ENCODE measurements around the gene POLD3.
"Not testable (repeated sequence)": the region's sequence is repeated elsewhere in the genome, so short reads cannot be mapped to it uniquely, and the experiment has no call there.

Gene POLD3

DNA sequence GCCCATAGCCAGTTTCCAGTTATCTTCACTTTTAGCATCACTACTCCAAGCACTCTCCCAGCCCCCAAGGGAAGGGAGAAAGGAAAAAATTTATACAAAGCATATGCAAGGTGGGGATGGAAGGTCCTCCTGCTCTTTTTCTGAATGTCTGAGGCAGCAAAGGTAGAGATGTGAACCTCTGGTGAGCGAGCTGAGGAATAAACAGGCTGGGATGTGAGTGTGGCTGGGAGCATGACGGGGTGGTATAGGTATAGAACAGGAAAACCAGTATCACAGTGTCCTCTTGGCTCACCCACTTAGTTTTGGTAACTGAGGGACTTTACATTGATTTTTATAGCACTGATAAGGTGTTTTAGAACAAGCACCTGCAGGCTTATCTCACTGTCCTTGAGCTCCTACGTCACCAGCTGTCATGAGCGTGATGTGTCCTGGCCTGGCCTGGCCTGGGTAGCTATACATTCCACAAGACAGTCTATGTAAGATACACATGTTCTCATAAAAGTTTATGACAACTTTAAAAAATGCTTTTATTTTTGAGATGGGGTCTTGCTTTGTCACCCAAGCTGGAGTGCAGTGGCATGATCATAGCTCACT is 10.3 kb upstream of the POLD3 start:
- DNase-seq (ENCODE audit: low read depth in 2 of 2) = no peak

GRCh38 chr11:74583024-74583624 is 9.3 kb upstream of the POLD3 start:
- no peak for DNase-seq (ENCODE audit: low read depth in 2 of 2)

GRCh38 chr11:74590492-74590891 is 1.9 kb upstream of the POLD3 start:
- not testable (repeated sequence) for DNase-seq (ENCODE audit: low read depth in 2 of 2)

DNA sequence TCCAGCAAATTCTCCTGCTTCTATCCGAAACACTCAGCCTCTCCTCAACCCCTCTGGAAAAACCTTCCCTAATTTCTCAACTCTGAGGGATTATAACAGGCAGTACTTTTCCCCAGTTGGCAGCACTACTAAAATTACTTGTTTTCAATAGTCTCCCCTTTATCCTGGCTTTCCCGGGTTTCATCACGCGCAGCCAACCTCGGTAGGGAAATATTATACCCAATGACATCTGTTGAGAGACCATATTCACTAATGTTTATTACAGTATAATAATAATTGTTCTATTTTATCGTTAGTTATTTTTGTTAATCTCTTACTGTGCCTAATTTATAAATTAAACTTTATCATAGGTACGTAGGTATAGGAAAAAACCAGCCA is 330 bp upstream of the POLD3 start:
- DNase-seq (ENCODE audit: low read depth in 2 of 2) = no peak

DNA sequence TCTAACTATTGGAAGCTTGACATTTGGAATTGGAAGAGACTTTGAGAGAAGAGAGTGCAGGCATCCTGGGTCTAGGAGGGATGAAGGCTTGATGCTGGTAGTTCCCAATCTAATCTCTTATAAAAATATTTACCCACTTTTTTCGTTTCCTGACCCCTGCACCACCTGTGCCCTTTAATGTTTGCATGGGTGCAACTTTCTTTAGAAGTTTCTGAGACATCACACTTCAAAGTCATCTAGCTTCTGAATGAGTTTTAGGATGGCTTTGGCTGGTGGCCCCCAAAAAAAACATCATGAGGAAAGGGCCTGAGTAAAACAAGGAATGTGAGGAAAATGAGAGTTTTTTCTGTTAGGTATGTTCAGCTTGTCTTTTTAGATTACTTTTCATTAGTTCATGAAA is 1.1 kb downstream of the POLD3 start:
- DNase-seq (ENCODE audit: low read depth in 2 of 2) = no peak

DNA sequence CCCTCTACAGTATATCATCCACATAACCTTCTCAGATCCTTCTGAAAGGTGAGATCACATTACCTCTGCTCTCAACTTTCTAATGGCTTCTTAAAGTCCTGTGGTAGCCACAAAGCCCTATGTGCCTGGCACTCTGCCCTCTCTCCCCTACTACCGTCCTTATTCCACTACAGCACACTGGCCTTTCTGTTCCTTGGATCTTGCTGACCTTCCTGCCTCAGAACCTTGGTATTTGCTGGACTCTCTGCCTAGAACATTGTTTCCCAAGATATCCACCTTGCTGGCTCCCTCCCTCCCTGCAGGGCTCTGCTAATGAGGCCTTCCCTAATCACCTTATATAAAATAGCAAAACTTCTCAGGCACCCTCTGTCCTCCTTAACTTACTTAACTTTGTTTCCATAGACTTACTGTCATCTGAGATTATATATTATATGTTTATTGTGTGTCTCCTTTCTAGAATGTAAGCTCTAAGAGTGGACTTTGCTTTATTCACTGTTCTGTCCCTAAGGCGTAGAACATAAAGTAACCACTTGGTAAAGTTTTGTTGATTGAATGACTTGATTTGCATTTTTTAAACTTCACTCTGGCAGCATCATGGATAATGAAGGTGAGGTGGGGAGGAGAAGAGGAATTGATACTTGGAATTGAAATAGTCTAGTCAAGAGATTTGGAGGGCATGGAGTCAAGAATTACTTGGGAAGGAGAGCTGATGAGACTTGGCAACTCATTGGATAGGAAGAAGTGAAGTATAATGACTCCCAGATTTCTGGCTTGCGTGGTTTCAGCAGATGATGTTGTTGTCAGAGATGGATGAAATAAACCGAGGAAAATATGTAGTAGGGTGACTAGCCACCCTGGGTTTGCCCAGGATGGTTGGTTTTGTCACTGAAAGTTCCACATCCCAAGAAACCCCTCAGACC is 10.5 kb downstream of the POLD3 start:
- no peak for DNase-seq (ENCODE audit: low read depth in 2 of 2)

GRCh38 chr11:74603845-74604244 is 11.5 kb downstream of the POLD3 start:
- no peak for DNase-seq (ENCODE audit: low read depth in 2 of 2)

- no peak for DNase-seq (ENCODE audit: low read depth in 2 of 2)
Measured at GRCh38 chr11:74604311-74604710, 11.9 kb downstream of the POLD3 start.

GRCh38 chr11:74605403-74605802 is 13.0 kb downstream of the POLD3 start:
- DNase-seq (ENCODE audit: low read depth in 2 of 2) = no peak

DNA sequence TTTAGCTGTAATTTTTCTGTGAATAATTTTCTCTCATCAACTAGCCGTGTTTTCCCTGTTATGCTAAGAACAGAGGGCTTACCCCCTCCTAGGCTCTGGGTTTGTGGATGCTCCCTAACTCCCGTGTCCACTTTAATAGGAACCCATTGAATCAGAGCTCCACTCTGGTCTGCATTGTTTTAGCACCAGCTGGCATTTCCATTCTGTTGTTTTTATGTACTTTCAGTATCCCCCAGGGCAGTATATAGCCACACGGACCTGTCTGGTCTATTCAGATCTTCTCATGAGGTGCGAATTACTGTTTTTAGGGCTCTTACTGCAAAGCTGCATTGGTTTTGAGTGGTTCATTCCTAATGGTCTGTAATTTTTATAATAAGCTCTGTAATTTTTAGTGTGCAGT is 16.0 kb downstream of the POLD3 start:
- DNase-seq (ENCODE audit: low read depth in 2 of 2) = no peak

DNA sequence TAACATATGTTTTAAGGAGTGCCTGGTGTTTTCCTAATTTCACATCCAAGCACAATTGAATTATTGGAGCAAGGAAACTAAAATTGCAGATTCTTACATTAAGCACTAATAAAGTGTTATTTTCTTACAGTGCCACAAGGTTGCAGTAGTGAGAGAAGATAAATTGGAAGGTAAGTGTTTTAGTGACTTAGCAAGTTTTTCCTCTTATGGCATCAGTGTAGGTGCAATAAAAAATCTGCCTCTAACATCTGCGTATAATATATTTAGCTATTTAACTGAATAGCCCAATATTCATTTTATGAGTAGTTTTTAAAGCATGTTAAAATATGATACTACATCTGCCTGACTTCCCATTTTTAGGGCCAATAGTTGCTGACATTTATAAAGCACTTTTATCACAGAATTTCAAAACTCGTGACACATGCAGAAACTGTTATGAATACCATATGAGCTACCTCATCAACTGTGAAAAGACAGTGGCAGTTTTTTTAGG is 19.0 kb downstream of the POLD3 start:
- DNase-seq (ENCODE audit: low read depth in 2 of 2) = no peak

DNA sequence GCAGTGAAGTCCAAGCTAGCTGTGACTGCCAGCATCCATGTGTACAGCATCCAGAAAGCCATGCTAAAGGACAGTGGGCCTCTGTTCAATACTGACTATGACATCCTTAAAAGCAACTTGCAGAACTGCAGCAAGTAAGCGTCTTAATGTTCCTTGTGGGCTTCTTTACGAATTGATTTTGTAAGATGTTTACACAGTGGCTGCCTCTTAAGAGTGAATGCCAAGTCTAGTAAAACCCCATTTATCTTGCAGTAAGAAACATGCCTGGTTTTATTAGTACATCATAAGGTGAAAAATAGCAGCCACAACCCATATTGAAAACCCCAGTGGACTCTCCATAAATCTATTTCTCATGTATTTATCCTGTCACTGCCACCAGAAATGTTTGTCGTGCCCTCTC is 20.5 kb downstream of the POLD3 start:
- no peak for DNase-seq (ENCODE audit: low read depth in 2 of 2)

DNA sequence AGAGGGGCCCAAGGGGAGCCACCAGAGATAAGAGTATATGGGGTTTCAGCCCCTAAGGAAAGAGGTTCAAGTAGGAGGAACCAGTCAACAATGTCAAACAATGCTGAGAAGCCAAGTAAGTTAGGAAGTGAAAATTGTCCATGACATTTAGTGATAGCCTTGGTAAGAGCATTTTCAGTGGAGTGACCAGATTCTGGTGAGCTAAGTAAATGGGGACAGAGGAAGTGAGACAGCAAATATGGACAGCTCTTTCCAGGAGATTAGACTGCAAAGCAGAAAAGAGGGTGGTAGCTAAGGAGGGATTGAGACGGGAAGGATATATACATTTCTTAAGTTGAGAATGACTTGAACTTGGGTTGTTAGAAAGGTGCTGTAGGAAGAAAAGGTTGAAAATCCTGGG is 22.9 kb downstream of the POLD3 start:
- DNase-seq (ENCODE audit: low read depth in 2 of 2) = no peak

DNA sequence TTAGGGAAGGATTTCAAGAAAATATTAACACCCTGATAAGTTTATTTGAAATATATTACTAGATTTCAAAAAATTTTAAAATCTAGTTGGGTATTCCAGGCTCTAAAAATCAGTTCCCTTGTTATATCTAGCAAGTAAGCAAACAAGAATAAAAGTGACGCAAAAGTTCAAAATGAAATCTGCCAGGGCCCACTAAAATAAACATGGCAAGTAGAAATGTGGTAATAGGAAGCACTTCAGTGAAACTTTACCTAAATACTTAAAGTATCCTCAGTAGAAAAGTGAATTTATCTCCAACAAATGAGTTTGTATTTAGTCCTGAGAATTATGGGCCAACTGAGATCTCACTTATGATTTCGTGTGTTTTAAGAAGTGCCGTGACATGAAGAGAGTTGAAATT is 23.6 kb downstream of the POLD3 start:
- DNase-seq (ENCODE audit: low read depth in 2 of 2) = no peak

- DNase-seq (ENCODE audit: low read depth in 2 of 2) = no peak
Measured at GRCh38 chr11:74620531-74620930, 28.1 kb downstream of the POLD3 start.

DNA sequence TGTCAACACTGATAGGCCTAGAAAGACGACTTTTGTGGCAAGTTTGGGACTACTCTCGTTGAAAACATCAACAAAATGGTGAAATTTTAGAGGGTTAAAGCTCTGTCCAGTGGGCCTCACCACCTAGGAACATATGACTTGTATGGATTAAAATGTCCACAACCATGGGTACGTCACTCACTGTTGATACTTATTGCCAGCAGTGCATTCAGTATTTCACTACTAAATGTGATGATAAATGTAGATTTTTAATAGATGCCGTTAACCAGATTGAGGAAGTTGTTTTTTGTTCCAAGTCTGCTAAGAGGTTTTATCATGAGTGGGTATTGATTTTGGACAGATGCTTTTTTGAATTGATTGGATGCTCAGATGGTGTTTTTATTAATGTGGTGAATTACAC is 33.7 kb downstream of the POLD3 start:
- no peak for DNase-seq (ENCODE audit: low read depth in 2 of 2)

DNA sequence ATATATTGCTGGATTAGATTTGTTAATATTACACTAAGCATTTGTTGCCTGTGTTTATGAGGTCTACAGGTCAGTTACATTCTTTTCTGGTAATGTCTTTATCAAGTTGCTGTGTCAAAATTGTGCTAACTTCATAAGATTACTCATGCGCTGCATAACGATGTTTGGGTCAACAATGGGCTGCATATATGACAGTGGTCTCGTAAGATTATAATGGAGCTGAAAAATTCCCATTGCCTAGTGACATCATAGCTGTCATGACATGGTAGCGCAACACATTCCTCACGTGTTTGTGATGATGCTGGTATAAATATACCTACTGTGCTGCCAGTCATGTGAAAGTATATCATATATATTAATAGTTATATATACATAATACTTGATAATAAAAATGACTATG is 34.2 kb downstream of the POLD3 start:
- no peak for DNase-seq (ENCODE audit: low read depth in 2 of 2)

DNA sequence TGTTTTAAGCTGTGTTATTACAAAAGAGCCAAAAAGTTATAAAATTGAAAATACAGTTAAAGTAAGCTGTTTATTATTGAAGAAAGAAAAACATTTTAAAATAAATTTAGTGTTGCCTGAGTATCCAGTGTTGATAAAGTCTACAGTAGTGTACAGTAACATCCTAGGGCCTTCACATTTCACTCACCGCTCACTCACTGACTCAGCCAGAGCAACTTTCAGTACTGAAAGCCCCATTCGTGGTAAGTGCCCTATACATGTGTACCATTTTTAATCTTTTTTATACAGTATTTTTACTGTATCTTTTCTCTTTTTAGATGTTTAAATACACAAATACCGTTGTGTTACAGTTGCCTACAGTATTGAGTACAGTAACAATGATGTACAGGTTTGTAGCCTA is 35.0 kb downstream of the POLD3 start:
- no peak for DNase-seq (ENCODE audit: low read depth in 2 of 2)

GRCh38 chr11:74630043-74630442 is 37.7 kb downstream of the POLD3 start:
- DNase-seq (ENCODE audit: low read depth in 2 of 2) = no peak

DNA sequence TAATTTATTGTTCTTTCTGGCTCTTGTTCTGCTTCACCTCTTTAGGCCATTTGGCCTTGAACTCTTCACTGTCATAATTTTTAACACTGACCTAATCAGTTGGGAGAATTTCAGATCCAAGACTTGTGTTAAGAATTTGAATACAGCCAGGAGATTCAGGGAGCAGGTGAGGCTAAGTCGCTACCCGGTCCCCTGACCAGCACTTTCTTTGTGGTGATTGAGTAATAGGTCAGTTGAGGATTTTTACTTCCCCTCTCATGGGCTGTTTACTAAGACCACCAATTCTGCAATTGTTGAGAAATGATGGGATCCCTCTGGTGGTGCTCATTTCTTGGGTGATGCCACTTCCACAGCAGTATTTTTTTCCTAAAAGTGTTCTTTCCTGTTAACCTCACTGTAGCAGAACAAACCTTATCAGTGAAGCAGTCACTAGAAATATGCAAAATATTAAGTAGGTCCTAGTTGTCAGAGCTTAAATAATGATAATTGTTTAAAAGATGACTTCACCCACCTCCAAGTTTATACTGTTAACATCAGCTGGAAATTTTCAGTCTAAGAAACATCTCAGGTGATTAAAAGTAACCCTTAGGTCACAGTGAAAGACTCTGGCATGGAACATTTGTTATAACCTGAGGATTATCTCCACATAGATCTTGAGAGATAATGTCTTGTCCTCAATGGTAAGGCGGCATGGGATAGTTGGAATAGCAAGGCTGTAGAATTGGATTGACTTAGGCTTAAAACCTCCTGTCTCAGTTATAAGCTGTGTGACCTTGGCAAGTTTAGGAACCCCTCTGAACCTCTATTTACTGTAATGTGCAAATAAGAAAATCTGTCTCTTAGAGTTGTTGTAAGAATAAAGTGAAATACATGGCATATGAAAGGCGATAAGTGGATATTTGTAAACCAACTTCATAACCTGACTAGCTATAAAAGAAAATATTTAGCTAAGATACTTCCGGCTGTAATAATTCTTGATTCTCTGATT is 41.3 kb downstream of the POLD3 start:
- DNase-seq (ENCODE audit: low read depth in 2 of 2) = no peak

GRCh38 chr11:74634537-74634936 is 42.2 kb downstream of the POLD3 start:
- no peak for DNase-seq (ENCODE audit: low read depth in 2 of 2)

All from stimulated activated CD4-positive, alpha-beta T cell treated with anti-CD3 and anti-CD28 coated beads, Interleukin-12 subunit alpha, Interleukin-12 subunit beta, amount 100 ng/mL, for 24 hours (primary cell).